Neural cell (in vitro differentiated cells): Measurements from ENCODE around the gene JMJD6. TPM values are rescaled to one million over a fixed set of nuclear protein-coding genes. Genes with fewer than 3 reads are reported as not detected.
"Not testable (repeated sequence)": the region's sequence is repeated elsewhere in the genome, so short reads cannot be mapped to it uniquely, and the experiment has no call there.

Source experiments
- H2AFZ ChIP-seq: fragments of 200-600, 300-800 bp; sonication (generic), shearing (Covaris generic); 2 replicates; pipeline ENCODE4 v1.6.0; 2014; ENCODE audit warnings: low read depth, mild to moderate bottlenecking, antibody characterized with exemption, low read length, moderate library complexity
- H3F3A ChIP-seq: fragments of 200-600 bp; shearing (Covaris generic); 2 replicates; pipeline ENCODE4 v1.6.1; 2016; ENCODE audit warnings: mild to moderate bottlenecking, moderate library complexity, mixed read lengths, antibody characterized with exemption, low read length; ENCODE audit not compliant: insufficient read depth, poor library complexity, severe bottlenecking
- H3K27ac ChIP-seq: fragments of 200-600, 300-800 bp; sonication (generic), shearing (Covaris generic); 2 replicates; pipeline ENCODE4 v1.5.1; 2014; ENCODE audit warnings: mild to moderate bottlenecking, low read length, moderate library complexity
- H3K27me3 ChIP-seq: fragments of 300-800, 200-600 bp; sonication (generic), shearing (Covaris generic); 2 replicates; pipeline ENCODE4 v1.6.0; 2014; ENCODE audit warnings: mild to moderate bottlenecking, low read depth, low read length, moderate library complexity; ENCODE audit not compliant: insufficient read depth
- H3K36me3 ChIP-seq: fragments of 300-800, 200-600 bp; sonication (generic), shearing (Covaris generic); 2 replicates; pipeline ENCODE4 v1.5.1; 2014; ENCODE audit warnings: mild to moderate bottlenecking, antibody characterized with exemption, low read length, moderate library complexity; ENCODE audit not compliant: insufficient read depth
- H3K4me2 ChIP-seq: fragments of 300-800, 200-600 bp; sonication (generic), shearing (Covaris generic); 2 replicates; pipeline ENCODE4 v1.6.0; 2014; ENCODE audit warnings: mild to moderate bottlenecking, low read length
- H3K4me3 ChIP-seq: fragments of 300-800, 200-600 bp; sonication (generic), shearing (Covaris generic); 2 replicates; pipeline ENCODE4 v1.5.1; 2014; ENCODE audit warnings: mild to moderate bottlenecking, low read length, moderate library complexity
- H3K79me2 ChIP-seq: fragments of 200-600 bp; shearing (Covaris generic); replicated peaks from 2 replicates; pipeline ENCODE4 v1.6.0; 2014; ENCODE audit warnings: mild to moderate bottlenecking, low read length, moderate library complexity; ENCODE audit not compliant: insufficient read depth
- H3K9ac ChIP-seq: fragments of 300-800, 200-600 bp; sonication (generic), shearing (Covaris generic); 2 replicates; pipeline ENCODE4 v1.6.1; 2016; ENCODE audit warnings: mild to moderate bottlenecking, low read length, mixed read lengths
- H3K9me2 ChIP-seq: fragments of 200-600 bp; shearing (Covaris generic); 2 replicates; pipeline ENCODE4 v1.6.1; 2016; ENCODE audit warnings: mild to moderate bottlenecking, low read length, mixed read lengths; ENCODE audit not compliant: insufficient read depth
- H3K9me3 ChIP-seq: fragments of 200-600, 300-800 bp; sonication (generic), shearing (Covaris generic); 2 replicates; pipeline ENCODE4 v1.6.1; 2016; ENCODE audit warnings: mild to moderate bottlenecking, mixed run types, low read length, moderate library complexity, mixed read lengths
- H4K20me1 ChIP-seq: fragments of 200-600 bp; shearing (Covaris generic); 2 replicates; pipeline ENCODE4 v1.6.1; 2016; ENCODE audit warnings: mild to moderate bottlenecking, mixed run types; ENCODE audit not compliant: insufficient read depth
- EP300 ChIP-seq: fragments of 450-650 bp; conservative IDR thresholded peaks from 2 replicates; pipeline ENCODE4 v1.6.1; 2014; ENCODE audit warnings: antibody characterized with exemption, mild to moderate bottlenecking, moderate library complexity; ENCODE audit not compliant: poor library complexity, severe bottlenecking
- MXI1 ChIP-seq: fragments of 450-650 bp; conservative IDR thresholded peaks from 2 replicates; pipeline ENCODE4 v1.6.1; 2014; ENCODE audit warnings: antibody characterized with exemption, mild to moderate bottlenecking; ENCODE audit not compliant: poor library complexity, severe bottlenecking
- RAD21 ChIP-seq: fragments of 450-650 bp; conservative IDR thresholded peaks from 2 replicates; pipeline ENCODE4 v1.6.1; 2014; ENCODE audit warnings: antibody characterized with exemption, mild to moderate bottlenecking, moderate library complexity
- TAF1 ChIP-seq: IDR thresholded peaks from 2 replicates; pipeline ENCODE4 v1.6.1; 2012; ENCODE audit warnings: low read depth
- polyA plus RNA-seq: library from polyadenylated mRNA; depleted of rRNA; stranded (reverse); fragments of >200 nt; gene quantifications from 2 replicates; pipeline ENCODE4 v1.2.3, GENCODE V29; 2014
- TF ChIP-seq, protein P1 (sequence below): IDR thresholded peaks from 2 replicates; pipeline ENCODE4 v1.6.1; 2012; ENCODE audit warnings: borderline replicate concordance

The JMJD6 gene
- polyA plus RNA-seq, 1 donor from 2014 or later, result 21.7 TPM

GRCh38 chr17:76748657-76749056 lies 22.3 kb upstream of the JMJD6 start:
- Histone ChIP-seq H3K27ac (no peak overlapping the region), H2AFZ (no peak overlapping the region), H3F3A (no peaks in the 10 kb centered on the region), H3K4me3 (no peak overlapping the region), H3K79me2 (no peaks in the 10 kb centered on the region), H3K27me3 (no peaks in the 10 kb centered on the region), H3K4me2 (no peak overlapping the region), H3K9ac (no peak overlapping the region), H4K20me1 (no peaks in the 10 kb centered on the region), H3K9me2 (no peaks in the 10 kb centered on the region), H3K36me3 (peaks cover 16% of the 10 kb centered on the region), H3K9me3 (no peaks in the 10 kb centered on the region)
- no peak for TF ChIP-seq EP300
- TF ChIP-seq, protein P1, sequence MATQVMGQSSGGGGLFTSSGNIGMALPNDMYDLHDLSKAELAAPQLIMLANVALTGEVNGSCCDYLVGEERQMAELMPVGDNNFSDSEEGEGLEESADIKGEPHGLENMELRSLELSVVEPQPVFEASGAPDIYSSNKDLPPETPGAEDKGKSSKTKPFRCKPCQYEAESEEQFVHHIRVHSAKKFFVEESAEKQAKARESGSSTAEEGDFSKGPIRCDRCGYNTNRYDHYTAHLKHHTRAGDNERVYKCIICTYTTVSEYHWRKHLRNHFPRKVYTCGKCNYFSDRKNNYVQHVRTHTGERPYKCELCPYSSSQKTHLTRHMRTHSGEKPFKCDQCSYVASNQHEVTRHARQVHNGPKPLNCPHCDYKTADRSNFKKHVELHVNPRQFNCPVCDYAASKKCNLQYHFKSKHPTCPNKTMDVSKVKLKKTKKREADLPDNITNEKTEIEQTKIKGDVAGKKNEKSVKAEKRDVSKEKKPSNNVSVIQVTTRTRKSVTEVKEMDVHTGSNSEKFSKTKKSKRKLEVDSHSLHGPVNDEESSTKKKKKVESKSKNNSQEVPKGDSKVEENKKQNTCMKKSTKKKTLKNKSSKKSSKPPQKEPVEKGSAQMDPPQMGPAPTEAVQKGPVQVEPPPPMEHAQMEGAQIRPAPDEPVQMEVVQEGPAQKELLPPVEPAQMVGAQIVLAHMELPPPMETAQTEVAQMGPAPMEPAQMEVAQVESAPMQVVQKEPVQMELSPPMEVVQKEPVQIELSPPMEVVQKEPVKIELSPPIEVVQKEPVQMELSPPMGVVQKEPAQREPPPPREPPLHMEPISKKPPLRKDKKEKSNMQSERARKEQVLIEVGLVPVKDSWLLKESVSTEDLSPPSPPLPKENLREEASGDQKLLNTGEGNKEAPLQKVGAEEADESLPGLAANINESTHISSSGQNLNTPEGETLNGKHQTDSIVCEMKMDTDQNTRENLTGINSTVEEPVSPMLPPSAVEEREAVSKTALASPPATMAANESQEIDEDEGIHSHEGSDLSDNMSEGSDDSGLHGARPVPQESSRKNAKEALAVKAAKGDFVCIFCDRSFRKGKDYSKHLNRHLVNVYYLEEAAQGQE, result no peak

GRCh38 chr17:76747716-76748363 lies 21.4 kb upstream of the JMJD6 start:
- H3K4me3 ChIP-seq, result no peak overlapping the region
- no peaks in the 10 kb centered on the region for H3K79me2 ChIP-seq
- no peak overlapping the region for H2AFZ ChIP-seq
- H3K27ac ChIP-seq, result no peak overlapping the region
- no peak for TF ChIP-seq TAF1
- TF ChIP-seq, protein P1, result no peak
- no peak for TF ChIP-seq RAD21
- no peak for TF ChIP-seq MXI1
- peaks cover 17% of the 10 kb centered on the region for H3K36me3 ChIP-seq
- no peaks in the 10 kb centered on the region for H3F3A ChIP-seq
- H3K27me3 ChIP-seq, result no peaks in the 10 kb centered on the region
- no peaks in the 10 kb centered on the region for H3K9me3 ChIP-seq
- no peaks in the 10 kb centered on the region for H4K20me1 ChIP-seq
- no peaks in the 10 kb centered on the region for H3K9me2 ChIP-seq
- H3K9ac ChIP-seq, result no peak overlapping the region
- H3K4me2 ChIP-seq, result no peak overlapping the region

DNA sequence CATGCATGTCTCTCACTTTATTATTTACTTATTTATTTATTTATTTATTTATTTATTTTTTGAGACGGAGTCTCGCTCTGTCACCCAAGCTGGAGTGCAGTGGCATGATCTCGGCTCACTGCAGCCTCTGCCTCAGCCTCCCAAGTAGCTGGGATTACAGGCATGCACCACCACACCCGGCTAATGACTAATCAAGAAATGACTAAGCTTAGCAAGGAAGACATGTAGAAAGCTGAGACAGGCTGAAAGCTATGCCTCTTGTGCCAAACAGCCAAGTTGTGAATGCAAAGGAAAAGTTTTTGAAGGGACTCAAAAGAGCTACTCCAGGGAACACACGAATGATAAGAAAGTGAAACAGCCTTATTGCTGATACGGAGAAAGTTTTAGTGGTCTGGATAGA lies 19.4 kb upstream of the JMJD6 start:
- not testable (repeated sequence) for H4K20me1 ChIP-seq, H3K4me3 ChIP-seq, H3K9me2 ChIP-seq, H3K79me2 ChIP-seq, H2AFZ ChIP-seq, H3K9me3 ChIP-seq, H3F3A ChIP-seq, H3K27ac ChIP-seq, H3K27me3 ChIP-seq, H3K9ac ChIP-seq, H3K4me2 ChIP-seq
- H3K36me3 ChIP-seq, result peaks cover 24% of the 10 kb centered on the region
